GM12891 (cell line): ENCODE data around the gene FARS2.
A peak's percentile ranks its signal among the peaks of the same experiment; 100 is the strongest.

Source experiments
- DNase-seq: peaks from one replicate; pipeline ENCODE4 v3.0.0; 2011; ENCODE audit warnings: low spot score; ENCODE audit not compliant: insufficient read length
- FAIRE-seq: peaks from 2 replicates; lab custom pipeline; 2011; peaks lifted over from hg19 to GRCh38; lab: Jason Lieb, UNC
- PAX5 ChIP-seq: IDR thresholded peaks from 2 replicates; pipeline ENCODE4 v1.6.1; 2011; ENCODE audit warnings: low read length, moderate library complexity, mild to moderate bottlenecking; ENCODE audit not compliant: insufficient read depth, severe bottlenecking
- POLR2A ChIP-seq: IDR thresholded peaks from 2 replicates; pipeline ENCODE4 v1.6.1; 2011; ENCODE audit warnings: low read depth, low read length, control low read depth
- POLR2AphosphoS5 ChIP-seq: IDR thresholded peaks from 2 replicates; pipeline ENCODE4 v1.6.1; 2011; ENCODE audit warnings: low read depth, low read length, control low read depth
- POU2F2 ChIP-seq: IDR thresholded peaks from 2 replicates; pipeline ENCODE4 v1.6.1; 2011; ENCODE audit warnings: low read depth, mild to moderate bottlenecking, control low read depth, low read length, moderate library complexity
- SPI1 ChIP-seq: IDR thresholded peaks from 2 replicates; pipeline ENCODE4 v1.6.1; 2011; ENCODE audit warnings: low read depth, low read length, control low read depth
- TAF1 ChIP-seq: IDR thresholded peaks from 2 replicates; pipeline ENCODE4 v1.6.1; 2011; ENCODE audit warnings: low read depth, low read length, control low read depth

FARS2 gene

DNA sequence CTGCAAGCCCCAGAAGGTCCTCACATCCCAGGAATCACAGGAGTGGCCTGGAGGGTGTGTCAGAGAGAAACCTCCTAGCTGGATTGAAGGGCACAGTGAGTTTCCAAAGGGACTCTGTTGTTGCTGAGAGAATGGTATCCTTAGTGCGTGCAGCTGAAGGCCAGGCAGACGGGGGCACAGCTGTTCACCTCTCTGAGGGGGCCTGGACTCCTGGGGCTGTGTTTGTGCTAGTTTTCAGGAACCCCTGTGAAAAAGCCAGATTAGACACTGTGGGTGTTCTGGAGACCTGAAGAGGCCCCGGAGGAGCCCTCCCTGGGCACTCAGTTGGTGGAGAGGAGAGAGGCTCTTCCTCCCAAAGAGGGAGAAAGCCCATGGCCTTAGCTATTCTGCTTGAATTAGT lies 223.4 kb downstream of the FARS2 start:
- no peak for DNase-seq
- TF ChIP-seq TAF1 (no peak), POLR2AphosphoS5 (no peak), POLR2A (no peak), POU2F2 (no peak), PAX5 (no peak), SPI1 (no peak)
- FAIRE-seq = no peak

- FAIRE-seq (peak; percentile 74), DNase-seq (peak; percentile 18)
- TF ChIP-seq POLR2AphosphoS5 = no peak
- TF ChIP-seq SPI1 = peak; percentile 81
These were observed 224.9 kb downstream of the FARS2 start for GRCh38 chr6:5486214-5486613.

DNA sequence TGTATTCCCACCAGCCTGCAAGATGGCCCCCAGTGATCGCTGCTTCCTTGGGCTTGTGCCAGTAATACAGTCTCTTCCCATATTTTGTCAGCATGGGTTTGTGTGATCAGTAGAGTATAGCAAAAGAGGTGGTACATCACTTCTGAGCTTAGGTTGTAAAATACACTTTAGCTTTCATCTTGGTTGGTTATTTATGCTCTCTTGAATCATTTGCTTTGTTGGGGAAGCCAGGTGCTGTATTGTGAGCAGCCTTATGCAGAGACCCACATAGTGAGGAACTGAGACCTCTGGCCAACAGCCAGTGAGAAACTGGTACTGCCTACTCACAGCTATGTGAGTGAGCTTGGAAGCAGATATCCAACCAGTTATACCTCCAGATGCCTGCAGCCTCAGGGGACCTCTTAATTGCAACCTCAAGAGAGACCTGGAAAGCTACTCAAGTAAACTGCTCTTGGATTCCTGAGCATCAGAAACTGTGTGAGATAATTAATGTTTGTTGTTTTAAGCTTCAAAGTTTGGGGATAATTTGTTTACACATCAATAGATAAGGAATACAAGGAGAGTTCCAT lies 229.3 kb downstream of the FARS2 start:
- TF ChIP-seq POLR2AphosphoS5 = no peak
- peak; percentile 60; the same call in 1 of the 2 replicates for TF ChIP-seq SPI1
- FAIRE-seq = peak; percentile 72
- no peak for DNase-seq

- no peak for DNase-seq
- TF ChIP-seq POLR2A = no peak
- no peak for FAIRE-seq
These were observed 231.0 kb downstream of the FARS2 start for GRCh38 chr6:5492356-5492755.

DNA sequence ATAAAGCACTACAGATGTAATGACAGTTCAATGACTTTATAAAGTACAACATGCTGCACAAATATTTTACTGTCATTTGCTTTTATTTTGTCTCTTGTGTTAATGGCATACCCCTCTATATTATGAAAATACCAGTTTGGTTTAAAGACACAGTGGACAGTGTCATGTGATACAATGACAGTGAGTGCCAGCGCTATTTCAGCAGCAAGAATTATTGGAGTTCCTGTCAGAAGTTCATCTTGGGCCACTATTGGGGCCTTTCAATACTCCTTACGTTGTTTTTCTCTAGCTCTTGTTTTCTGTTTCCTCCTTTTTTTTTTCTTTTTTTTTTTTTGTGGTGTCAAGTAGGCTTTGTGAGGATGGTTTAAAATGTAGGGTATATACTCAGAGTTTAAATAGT lies 232.5 kb downstream of the FARS2 start:
- no peak for FAIRE-seq
- TF ChIP-seq SPI1 (no peak), TAF1 (no peak), POU2F2 (no peak), POLR2A (no peak), POLR2AphosphoS5 (no peak), PAX5 (no peak)
- no peak for DNase-seq

- DNase-seq (no peak), FAIRE-seq (no peak)
- TF ChIP-seq SPI1 (no peak), POU2F2 (no peak), TAF1 (no peak), POLR2A (no peak), PAX5 (no peak), POLR2AphosphoS5 (no peak)
These were observed 236.7 kb downstream of the FARS2 start for GRCh38 chr6:5497896-5498578.

DNA sequence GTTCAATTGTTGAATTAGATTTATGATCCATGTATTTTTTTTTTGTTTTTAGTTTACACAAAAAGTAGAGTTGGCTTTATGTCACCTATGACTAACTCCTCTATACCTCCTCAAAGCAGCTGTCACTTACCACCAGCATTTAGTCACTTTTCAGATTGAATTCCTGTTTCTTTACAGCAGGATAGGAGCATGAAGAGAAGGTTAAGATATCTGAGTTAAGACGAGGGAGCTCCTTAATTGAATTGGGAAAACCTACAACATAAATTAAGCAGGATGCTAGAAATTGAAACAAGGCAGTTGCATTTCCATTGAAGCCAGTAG lies 237.2 kb downstream of the FARS2 start:
- TF ChIP-seq PAX5 (no peak), POLR2AphosphoS5 (no peak), SPI1 (no peak), POU2F2 (no peak), TAF1 (no peak), POLR2A (no peak)
- DNase-seq (no peak), FAIRE-seq (no peak)

DNA sequence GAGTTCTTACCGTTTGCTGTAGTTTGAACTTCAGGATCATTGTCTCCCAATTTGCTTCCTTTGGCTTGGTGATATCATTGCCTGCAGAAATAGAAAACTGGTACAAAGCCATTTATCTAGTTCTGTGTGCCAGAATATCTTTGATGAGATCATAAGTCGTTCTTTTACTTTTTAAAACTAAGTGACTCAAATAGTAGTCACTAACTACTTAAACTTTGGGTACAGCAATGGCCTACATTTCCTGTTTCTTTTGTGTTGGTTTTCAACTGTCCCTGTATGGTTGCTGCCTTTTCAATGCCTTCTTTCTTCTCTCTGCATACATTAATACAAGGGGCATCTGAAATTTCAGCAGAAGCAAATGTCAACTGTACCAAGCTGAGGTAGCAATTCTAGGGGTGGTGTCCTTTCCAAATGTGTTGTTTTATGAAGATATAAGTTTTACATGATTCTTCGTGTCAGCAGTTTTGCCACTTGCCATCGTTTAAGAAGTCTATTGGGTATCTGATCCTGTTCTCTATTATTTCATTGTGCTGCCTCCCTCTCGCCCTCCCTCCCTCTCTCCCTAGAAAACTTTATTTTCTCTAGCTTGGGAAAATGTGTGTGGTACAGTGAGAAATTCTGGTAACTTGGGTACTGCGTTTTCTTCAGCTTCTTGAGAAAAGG lies 238.5 kb downstream of the FARS2 start:
- FAIRE-seq (no peak), DNase-seq (no peak)
- no peak for TF ChIP-seq PAX5
- TF ChIP-seq POLR2A = no peak
- TF ChIP-seq POLR2AphosphoS5 = no peak
- TF ChIP-seq TAF1 = no peak
- TF ChIP-seq POU2F2 = no peak
- TF ChIP-seq SPI1 = no peak

DNA sequence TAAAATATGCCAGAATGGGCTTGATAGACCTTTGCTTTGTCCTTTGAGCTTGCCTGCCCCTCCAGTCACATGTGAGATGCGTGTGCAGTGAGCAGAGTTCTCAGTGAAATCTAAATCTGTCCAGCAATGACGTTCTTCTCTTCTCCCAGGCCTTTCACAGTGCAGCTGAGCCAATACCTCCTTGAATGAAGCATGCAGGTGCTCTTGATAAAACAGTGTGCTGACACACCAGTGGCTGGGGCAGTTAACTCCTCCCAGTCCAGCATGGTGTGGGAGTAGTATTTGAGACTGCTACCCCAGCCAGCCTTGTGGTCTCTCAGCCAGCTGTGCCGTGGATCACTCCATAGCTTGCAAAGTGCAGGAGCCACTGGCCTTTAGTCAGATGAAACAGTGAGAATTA lies 240.5 kb downstream of the FARS2 start:
- no peak for DNase-seq
- no peak for TF ChIP-seq SPI1
- TF ChIP-seq POU2F2 = no peak
- no peak for TF ChIP-seq TAF1
- FAIRE-seq = peak; percentile 35

DNA sequence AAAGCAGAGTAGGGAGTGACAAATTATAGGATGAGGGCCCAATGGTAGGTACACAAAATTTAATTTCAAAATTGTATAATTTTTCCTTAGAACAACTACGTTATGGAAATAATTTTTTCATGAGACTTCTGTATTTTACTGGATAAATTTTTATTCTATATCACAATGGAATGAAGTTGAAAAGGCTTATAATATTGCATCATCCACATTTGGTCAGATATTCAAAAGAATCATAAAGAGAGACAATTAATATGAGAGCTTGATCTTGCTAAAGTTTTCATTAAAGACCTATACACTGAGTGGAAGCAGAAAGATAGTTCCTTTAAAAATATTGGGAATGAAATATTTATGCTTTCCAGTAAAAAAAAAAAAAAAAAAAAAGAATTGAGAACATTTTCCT lies 242.8 kb downstream of the FARS2 start:
- FAIRE-seq = no peak
- TF ChIP-seq SPI1 = no peak
- TF ChIP-seq POU2F2 = no peak
- TF ChIP-seq TAF1 = no peak
- no peak for TF ChIP-seq POLR2AphosphoS5
- no peak for TF ChIP-seq POLR2A
- TF ChIP-seq PAX5 = no peak
- no peak for DNase-seq

DNA sequence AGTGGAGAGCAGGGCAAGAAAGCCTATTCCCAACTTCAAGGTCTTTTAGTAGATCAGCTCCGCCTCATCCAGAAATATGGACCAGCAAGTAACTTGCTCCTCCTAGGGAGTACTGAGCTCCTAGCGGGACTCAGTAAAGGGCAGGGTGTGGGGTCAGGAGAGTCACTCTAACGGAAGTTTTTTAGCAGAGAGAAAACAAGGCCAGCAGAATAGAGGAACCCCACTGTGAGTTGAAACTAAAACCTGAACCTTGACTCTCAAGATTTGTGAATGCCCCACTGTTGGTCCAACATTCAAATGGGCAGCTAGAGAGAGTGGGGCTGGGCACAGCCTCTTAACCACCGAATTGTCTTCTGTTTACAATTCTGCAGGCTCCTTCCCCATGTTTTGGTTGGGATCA lies 244.8 kb downstream of the FARS2 start:
- DNase-seq (no peak), FAIRE-seq (no peak)
- TF ChIP-seq SPI1 (peak; percentile 78), POU2F2 (no peak)
